Activated naive CD4-positive, alpha-beta T cell treated with anti-CD3 and anti-CD28 coated beads, Interleukin-2, amount 50 U/mL, for 72 hours (primary cell): ENCODE results near the gene TTC28. TPM values are rescaled to one million over a fixed set of nuclear protein-coding genes. Genes with fewer than 3 reads are reported as not detected.

ENCODE experiments used
- ATAC-seq, 2 donors: fragments of 150-1000 bp; cut with Tn5 transposase; 2 replicates each; pipeline ENCODE4 v1.10.0; 2021; ENCODE audit warnings: mild to moderate bottlenecking in 2 of 2, moderate library complexity in 2 of 2
- DNase-seq, 2 donors: peaks; one replicate each; pipeline ENCODE4 v3.0.0; 2021 to 2022; ENCODE audit warnings: low spot score in 2 of 2
- H3K27ac Mint-ChIP-seq, 2 donors: one replicate each; pipeline ENCODE4 v1.8.0; 2022; ENCODE audit warnings: mild to moderate bottlenecking in 2 of 2, mixed read lengths in 2 of 2
- H3K36me3 Mint-ChIP-seq, 2 donors: one replicate each; pipeline ENCODE4 v1.8.0; 2022; ENCODE audit warnings: mixed read lengths in 2 of 2
- H3K9me3 Mint-ChIP-seq, 2 donors: one replicate each; pipeline ENCODE4 v1.8.0; 2022; ENCODE audit warnings: mixed read lengths in 2 of 2
- total RNA-seq, 2 donors: library from RNA; stranded (reverse); gene quantifications; one replicate each; pipeline ENCODE4 v1.2.3, GENCODE V29; 2022

TTC28 gene
- total RNA-seq, 2 donors from 2014 or later = 0.66 to 8.5 TPM

DNA sequence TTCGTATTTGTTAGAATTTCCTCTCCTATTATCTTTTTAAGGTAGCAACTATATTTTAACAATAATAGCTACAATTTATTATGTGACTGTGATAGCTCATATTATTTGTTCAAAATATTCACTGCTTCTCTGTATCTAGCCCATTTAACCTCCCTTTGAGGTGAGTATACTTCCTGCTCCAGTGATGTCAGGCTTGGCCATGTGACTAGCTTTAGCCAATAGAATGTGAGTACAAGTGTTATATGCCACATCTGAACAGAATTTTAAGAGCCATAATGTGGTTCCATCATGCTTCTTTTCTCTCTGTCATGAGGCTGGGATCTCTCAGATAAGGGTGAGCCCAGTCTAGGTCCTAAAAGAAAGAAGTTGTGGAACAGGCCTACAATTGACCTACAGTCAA is 217.6 kb downstream of the TTC28 start:
- DNase-seq (no peak), ATAC-seq (no peak)
- no peak overlapping the region for H3K27ac Mint-ChIP-seq
- H3K36me3 Mint-ChIP-seq = no peaks in the 10 kb centered on the region
- peaks cover 0 to 8% of the 10 kb centered on the region in 2 donors for H3K9me3 Mint-ChIP-seq

DNA sequence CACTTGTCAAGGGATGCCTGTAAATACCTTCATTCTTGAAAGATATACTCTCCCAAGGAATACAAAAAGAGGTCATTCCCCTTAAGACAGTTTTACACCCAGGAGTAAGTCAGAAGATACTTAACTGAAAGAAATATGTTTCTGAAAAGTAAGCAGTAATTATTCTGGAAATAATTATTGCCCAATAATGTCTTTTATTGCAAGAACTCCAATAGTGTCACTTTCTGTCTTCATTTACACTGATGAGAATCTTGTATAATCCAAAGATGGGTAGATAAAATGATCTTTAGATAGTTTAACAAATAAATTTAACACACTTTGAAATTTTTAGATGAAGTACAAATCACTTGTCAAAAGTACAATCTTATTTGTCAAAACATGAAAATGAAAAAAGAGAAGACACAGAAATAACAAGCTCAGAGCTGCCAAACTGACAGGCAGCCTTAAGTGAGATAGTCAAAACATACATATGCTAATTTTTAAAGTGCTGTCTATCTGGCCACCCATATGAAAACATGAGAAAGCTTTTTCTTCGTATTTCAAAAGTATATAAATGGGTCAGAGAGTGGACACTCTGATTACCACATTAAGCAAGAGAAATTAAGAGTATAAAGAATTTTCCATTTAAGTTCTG is 225.1 kb downstream of the TTC28 start:
- DNase-seq (no peak), ATAC-seq (no peak)
- H3K36me3 Mint-ChIP-seq = no peaks in the 10 kb centered on the region
- no peak overlapping the region for H3K27ac Mint-ChIP-seq
- no peaks in the 10 kb centered on the region for H3K9me3 Mint-ChIP-seq

DNA sequence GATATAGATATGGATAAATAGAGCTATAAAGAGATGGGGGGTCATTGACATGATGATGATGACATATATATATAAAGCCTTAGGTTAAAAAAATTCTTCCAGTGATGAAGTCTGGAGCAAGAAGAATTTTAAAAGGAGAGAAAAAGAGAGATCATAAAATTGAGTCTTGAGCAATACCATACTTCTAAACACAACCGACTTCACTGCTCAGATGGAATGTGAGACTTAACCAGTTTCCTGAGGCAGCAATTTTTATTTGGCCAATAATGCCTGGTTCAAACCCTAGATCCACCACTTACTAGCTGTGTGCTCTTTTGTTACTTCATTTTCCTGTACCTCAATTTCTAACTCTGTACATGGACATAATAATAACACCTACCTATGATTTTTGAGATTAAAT is 229.5 kb downstream of the TTC28 start:
- DNase-seq (no peak), ATAC-seq (no peak)
- H3K9me3 Mint-ChIP-seq = no peaks in the 10 kb centered on the region
- no peaks in the 10 kb centered on the region for H3K36me3 Mint-ChIP-seq
- H3K27ac Mint-ChIP-seq = no peak overlapping the region

- Mint-ChIP-seq H3K9me3 (no peaks in the 10 kb centered on the region), H3K27ac (no peak overlapping the region), H3K36me3 (no peaks in the 10 kb centered on the region)
- DNase-seq (no peak), ATAC-seq (no peak)
Measured at GRCh38 chr22:28449041-28449440, 230.6 kb downstream of the TTC28 start.

GRCh38 chr22:28448625-28449024 is 231.0 kb downstream of the TTC28 start:
- H3K9me3 Mint-ChIP-seq = no peaks in the 10 kb centered on the region
- H3K36me3 Mint-ChIP-seq = no peaks in the 10 kb centered on the region
- ATAC-seq (no peak), DNase-seq (no peak)
- H3K27ac Mint-ChIP-seq = no peak overlapping the region

DNA sequence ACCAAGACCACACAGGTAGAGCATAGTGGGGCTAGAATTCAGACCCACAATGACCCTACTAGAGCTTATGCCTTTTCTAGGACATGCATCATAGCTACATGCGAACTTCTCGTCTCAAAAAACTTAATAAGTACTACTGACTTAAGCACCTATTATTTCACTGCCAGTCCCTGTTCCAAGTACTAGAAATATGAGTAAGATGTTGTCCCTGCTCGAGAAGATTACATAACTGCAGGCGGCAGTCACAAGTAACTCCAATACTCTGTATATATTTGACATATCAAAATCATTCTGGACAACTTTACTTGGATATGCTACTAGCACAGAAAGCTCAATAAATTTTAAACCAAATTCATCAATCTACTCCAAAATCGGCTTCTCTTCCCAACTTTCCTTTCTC is 235.0 kb downstream of the TTC28 start:
- no peak for ATAC-seq
- no peaks in the 10 kb centered on the region for H3K9me3 Mint-ChIP-seq
- H3K36me3 Mint-ChIP-seq = no peaks in the 10 kb centered on the region
- no peak for DNase-seq
- H3K27ac Mint-ChIP-seq = no peak overlapping the region

DNA sequence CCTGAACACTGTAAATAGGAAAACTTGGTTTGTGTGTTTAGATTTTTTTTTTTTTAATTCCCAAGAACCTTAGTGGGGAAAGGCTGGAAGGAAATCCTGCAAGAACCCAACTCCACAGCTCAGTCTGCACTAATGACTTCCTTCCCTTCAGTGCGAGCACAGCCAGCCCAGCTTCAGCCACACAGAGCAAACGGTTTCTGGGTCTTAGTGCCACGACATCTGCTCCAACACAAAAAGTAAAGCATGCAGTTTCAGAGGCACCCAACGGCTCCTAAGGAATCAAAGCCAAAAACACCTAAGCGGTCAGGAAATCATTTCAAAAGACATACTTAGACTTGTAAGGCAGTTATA is 236.1 kb downstream of the TTC28 start:
- peak overlapping the region; percentile 76 to 90 for H3K27ac Mint-ChIP-seq
- H3K9me3 Mint-ChIP-seq = no peaks in the 10 kb centered on the region
- DNase-seq (peak in 1 of 2 donors; percentile 15), ATAC-seq (no peak)
- H3K36me3 Mint-ChIP-seq = no peaks in the 10 kb centered on the region

GRCh38 chr22:28442711-28443525 is 236.7 kb downstream of the TTC28 start:
- no peaks in the 10 kb centered on the region for H3K9me3 Mint-ChIP-seq
- H3K36me3 Mint-ChIP-seq = no peaks in the 10 kb centered on the region
- H3K27ac Mint-ChIP-seq = peak overlapping the region; percentile 76 to 90
- peak; percentile 43 to 55 for ATAC-seq
- no peak for DNase-seq

DNA sequence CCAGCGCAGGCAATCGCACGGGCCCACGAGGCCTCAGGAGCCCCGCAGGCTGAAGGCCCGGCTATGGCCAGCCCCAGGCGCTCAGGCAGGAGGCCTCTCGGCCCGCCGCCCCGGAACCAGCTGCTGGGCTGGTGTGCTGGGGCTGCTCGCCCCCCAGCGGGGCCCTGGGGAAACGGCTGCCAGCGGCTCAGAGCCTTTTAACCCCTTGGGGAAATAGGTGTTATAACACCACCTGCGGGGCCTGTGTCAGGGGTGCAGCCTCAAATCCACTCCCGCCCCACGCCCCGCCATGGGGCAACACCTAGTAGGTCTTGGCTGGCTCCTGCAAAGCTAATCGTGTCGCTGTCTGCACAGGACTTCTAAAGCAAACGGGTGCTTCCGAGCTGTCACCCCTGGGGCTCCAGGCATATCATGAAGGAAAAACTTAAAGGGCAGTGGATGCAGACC is 237.4 kb downstream of the TTC28 start:
- peak; percentile 96 to 97 for ATAC-seq
- no peaks in the 10 kb centered on the region for H3K36me3 Mint-ChIP-seq
- H3K27ac Mint-ChIP-seq = peak overlapping the region; percentile 76 to 86
- peak; percentile 79 to 85 for DNase-seq
- H3K9me3 Mint-ChIP-seq = no peaks in the 10 kb centered on the region

GRCh38 chr22:28441720-28442263 is 237.8 kb downstream of the TTC28 start:
- ATAC-seq (peak; percentile 2 to 10), DNase-seq (no peak)
- H3K36me3 Mint-ChIP-seq = no peaks in the 10 kb centered on the region
- peak overlapping the region; percentile 76 to 77 for H3K27ac Mint-ChIP-seq
- H3K9me3 Mint-ChIP-seq = no peaks in the 10 kb centered on the region

- no peaks in the 10 kb centered on the region for H3K9me3 Mint-ChIP-seq
- no peak overlapping the region for H3K27ac Mint-ChIP-seq
- no peaks in the 10 kb centered on the region for H3K36me3 Mint-ChIP-seq
- DNase-seq (no peak), ATAC-seq (no peak)
Measured at GRCh38 chr22:28440592-28441390, 238.8 kb downstream of the TTC28 start.

DNA sequence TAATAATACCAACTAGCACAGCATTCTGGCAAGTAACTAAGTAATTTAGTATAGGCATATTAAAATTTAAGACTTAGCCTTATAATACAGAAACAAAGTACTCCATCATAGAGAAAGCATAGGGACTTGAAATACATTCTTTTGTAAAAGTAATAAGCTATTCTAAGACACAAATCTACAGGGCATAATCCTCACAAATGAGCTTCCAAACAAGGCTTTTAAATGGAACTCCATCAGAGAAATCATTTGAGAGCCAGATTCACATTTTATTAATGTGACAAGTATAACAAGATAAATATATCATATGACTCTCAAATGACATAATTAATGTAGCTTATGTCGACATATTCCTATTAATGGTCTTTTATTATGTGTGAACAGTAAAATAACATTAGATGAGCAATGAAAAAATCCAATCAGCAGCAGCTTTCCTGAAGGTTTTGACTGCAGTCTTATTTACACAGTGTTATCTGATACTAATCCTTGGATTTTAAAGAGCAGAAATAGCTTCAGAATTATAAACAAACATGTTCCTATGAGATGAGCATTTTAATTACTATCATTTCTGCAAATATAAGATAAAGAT is 241.4 kb downstream of the TTC28 start:
- Mint-ChIP-seq H3K9me3 (no peaks in the 10 kb centered on the region), H3K36me3 (no peaks in the 10 kb centered on the region), H3K27ac (no peak overlapping the region)
- DNase-seq = no peak
- ATAC-seq = no peak

DNA sequence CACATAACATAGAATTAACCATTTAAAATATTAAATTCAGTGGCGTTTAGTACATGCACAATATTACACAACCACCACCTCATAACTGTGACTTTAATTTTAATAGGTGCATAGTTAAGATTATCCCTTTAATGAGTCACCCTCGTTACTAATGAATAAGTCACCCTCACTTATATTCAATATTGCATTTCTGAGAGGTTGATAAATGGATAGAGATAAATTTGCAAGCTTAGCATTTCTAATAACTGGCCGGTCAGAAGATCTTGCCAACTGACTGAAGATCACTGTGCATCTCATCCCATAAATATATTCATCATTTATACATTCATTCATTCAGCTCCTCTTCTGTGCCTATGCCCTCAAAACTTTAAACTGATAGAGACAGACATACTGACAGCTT is 243.7 kb downstream of the TTC28 start:
- no peaks in the 10 kb centered on the region for H3K9me3 Mint-ChIP-seq
- H3K36me3 Mint-ChIP-seq = no peaks in the 10 kb centered on the region
- ATAC-seq = no peak

GRCh38 chr22:28435140-28435768 is 244.4 kb downstream of the TTC28 start:
- Mint-ChIP-seq H3K36me3 (no peaks in the 10 kb centered on the region), H3K27ac (no peak overlapping the region), H3K9me3 (no peaks in the 10 kb centered on the region)
- ATAC-seq (no peak), DNase-seq (no peak)

More for the DNA sequence above, 243.7 kb downstream of the TTC28 start:
- DNase-seq = no peak
- no peak overlapping the region for H3K27ac Mint-ChIP-seq

- DNase-seq (no peak), ATAC-seq (no peak)
- H3K36me3 Mint-ChIP-seq = no peaks in the 10 kb centered on the region
- H3K9me3 Mint-ChIP-seq = no peaks in the 10 kb centered on the region
- H3K27ac Mint-ChIP-seq = no peak overlapping the region
Measured at GRCh38 chr22:28430466-28431025, 249.1 kb downstream of the TTC28 start.

DNA sequence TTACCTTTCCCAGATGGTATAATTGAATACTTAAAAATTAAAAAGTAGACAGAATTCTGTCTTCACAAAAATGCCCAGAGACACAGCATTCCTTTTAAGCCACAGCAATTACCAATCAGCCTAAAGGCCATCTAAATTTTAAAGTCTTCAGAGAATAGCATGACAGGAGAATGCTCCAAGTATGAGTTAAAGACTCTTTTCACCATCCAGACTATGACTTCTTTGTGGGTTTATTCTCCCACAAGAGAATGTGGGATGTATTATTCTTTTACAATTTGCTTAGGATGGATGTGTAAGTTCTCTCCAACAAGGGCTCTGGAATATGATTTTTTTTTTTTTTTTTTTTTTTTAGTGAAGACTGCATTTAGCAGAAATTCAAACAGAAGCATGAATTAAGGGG is 249.9 kb downstream of the TTC28 start:
- ATAC-seq = no peak
- Mint-ChIP-seq H3K9me3 (no peaks in the 10 kb centered on the region), H3K27ac (no peak overlapping the region), H3K36me3 (no peaks in the 10 kb centered on the region)
- no peak for DNase-seq
